NAMALWA (cell line): ENCODE data around the gene ARL14EP.

Source experiments
- DNase-seq: peaks from one replicate; pipeline ENCODE4 v3.0.0-alpha.2; 2015; ENCODE audit warnings: low spot score

Gene ARL14EP

GRCh38 chr11:30328681-30329080 lies 5.8 kb downstream of the ARL14EP start:
- DNase-seq: no peak

DNA sequence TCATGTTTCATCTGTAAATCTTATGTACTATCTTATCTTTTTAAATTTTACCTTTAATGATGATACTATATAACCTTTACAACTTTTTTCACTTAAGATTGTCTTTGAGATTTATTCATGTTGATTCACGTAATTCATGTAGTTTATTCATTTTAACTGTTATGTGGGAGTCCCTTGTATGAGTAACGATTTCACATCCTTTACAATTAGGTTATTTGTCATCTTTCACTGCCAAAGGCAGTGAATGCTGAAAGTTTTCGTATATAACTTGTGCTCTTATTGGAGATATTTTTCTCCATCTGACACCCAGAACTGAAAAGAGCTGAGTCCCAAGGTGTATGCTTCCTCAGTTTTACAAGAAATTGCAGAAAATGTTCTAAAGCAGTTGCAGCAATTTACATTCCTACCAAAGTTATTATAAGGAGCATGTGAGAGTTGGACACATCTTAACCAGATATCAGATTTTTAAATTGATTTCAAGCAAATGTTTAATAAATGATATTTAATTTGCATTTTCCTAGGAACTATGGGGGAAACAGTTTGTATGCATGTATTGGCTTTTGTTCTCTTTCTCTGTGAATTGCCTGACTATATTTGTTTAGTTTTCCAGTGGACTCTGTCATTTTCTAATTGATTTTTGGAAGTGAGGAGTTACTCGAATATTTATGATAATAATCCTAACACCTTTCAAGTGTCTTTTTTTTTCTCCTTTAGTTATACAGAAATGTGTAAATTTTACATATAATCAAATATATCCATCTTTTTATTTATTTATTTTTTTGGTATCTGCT lies 6.4 kb downstream of the ARL14EP start:
- DNase-seq: no peak

- DNase-seq: peak; percentile 39
Observed at GRCh38 chr11:30333405-30333804, 10.5 kb downstream of the ARL14EP start.

GRCh38 chr11:30342736-30343166 lies 19.8 kb downstream of the ARL14EP start:
- DNase-seq: peak; percentile 97

DNA sequence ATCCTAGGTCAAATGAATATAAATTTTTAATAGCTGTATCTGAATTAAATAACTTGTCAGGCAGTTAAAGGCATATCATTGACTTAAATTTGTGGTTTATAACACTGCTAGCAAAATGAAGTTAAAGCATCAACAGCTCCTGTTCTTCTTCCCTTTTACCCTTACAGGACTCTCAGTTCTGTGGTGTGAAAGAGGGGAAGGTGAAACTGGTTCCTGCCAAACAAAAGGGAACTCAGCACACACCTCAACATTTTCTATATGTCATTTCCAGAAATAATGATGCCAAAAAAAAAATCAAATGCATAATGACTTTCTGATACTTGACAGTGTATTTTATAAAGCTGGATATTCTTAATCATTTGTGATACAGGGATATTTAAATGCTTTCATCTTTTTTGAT lies 21.2 kb downstream of the ARL14EP start:
- peak; percentile 51 for DNase-seq

- no peak for DNase-seq
Observed at GRCh38 chr11:30345644-30346043, 22.7 kb downstream of the ARL14EP start.

DNA sequence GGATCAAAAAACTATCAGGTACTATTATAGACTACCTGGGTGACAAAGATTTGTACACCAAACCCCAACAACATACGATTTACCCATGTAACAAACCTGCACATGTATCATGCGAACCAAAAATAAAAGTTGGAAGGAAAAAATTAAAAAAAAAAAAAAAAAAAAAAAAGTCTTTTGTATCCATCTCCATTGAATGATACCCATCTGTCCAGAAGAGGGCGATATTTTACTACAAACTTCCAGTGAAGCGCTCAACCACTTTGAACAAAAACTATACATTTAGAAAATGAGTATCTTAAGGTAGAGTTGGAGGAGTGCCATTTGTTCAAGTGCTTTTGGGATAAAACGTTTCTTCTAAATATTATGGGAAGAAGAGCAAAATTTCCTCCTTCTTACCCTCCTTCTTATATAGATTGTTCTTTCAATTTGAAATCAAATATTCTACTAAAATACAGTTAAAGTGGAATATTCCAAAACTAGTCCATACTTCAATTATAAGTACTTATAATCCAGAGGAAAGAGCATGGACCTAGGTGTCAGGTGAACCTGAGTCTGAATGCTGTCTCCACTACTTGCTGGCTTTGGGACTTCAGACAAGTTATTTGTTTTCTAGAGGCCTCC lies 23.3 kb downstream of the ARL14EP start:
- peak; percentile 82 for DNase-seq

DNA sequence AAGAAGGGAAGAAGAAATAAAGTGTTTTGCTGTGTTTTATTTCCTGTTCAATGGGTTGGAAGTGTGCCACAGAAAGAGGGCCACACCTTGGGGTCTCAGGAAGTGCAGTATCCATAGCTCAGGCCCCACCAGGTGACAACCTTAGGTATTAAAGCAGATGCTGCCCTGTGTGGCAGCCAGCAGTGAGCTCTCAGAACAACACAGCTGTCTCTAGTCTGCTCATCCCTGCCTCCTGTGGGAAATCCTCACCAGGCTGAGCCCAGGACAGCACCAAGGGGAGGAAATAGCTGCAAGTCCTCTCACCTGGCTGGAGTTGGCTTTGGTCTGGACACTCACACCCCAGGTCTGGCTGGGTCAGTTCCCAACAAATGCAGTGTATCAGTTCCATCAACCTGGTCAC lies 25.1 kb downstream of the ARL14EP start:
- no peak for DNase-seq

- no peak for DNase-seq
Observed at GRCh38 chr11:30349885-30350284, 27.0 kb downstream of the ARL14EP start.

- no peak for DNase-seq
Observed at GRCh38 chr11:30350384-30350783, 27.5 kb downstream of the ARL14EP start.

DNA sequence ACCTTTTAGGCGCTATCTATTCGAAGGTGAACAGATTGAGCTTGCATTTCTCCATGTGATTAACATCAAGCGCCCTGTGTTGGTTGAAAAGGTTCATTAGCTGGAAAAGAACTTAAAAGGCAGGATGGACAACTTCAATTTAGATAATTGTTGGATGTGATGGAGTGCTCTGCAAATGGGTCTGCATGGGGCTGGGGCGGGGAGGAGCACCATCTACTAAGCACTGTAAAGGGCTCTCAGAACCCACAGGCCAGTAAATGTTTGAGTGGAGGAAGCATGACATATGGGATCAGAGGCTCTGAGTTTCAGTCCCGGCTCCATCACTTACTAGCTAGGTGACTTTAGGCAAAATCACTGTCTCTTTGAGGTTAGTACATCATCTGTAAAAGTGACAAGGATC lies 28.2 kb downstream of the ARL14EP start:
- DNase-seq: no peak

- no peak for DNase-seq
Observed at GRCh38 chr11:30356391-30356790, 33.5 kb downstream of the ARL14EP start.

DNA sequence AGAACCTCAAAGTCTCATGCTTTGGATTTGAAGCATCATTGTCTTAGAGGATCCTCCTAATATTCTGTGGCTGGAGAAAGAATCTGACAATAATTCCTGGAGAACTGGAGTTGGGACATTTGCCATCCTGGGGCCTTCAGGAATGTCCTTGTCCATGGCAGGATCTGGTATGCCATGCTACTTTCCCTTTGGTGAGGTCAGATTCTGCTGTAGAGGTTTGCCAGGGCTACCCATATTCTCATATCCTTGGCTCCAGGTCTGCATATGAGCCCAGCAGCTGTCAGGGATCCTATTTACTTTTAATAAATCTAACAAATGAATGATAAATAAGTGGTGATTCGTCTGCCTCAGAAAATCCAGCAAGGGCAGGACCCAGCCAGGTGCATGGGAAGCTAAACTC lies 35.0 kb downstream of the ARL14EP start:
- no peak for DNase-seq

DNA sequence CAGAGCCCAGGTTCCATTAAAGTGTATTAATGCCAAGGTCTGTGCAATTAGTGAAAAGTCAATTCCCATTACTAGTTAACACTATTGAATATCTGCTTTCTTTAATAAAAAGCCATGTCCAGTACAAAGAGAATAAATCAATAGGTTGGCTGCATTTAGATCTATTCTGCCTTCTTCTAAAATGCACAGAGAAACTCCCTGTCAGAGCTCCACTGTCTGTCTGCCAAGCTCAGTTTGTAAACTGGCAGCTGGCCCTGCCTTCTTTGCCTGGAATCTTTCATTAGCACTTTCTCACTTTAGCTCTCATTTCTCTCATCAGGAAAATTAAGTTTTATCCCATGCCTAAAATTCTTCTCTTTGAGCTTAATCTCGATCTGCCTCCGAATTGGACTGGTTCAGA lies 35.6 kb downstream of the ARL14EP start:
- no peak for DNase-seq

GRCh38 chr11:30360741-30361140 lies 37.8 kb downstream of the ARL14EP start:
- DNase-seq: no peak

GRCh38 chr11:30364139-30364836 lies 41.4 kb downstream of the ARL14EP start:
- no peak for DNase-seq

DNA sequence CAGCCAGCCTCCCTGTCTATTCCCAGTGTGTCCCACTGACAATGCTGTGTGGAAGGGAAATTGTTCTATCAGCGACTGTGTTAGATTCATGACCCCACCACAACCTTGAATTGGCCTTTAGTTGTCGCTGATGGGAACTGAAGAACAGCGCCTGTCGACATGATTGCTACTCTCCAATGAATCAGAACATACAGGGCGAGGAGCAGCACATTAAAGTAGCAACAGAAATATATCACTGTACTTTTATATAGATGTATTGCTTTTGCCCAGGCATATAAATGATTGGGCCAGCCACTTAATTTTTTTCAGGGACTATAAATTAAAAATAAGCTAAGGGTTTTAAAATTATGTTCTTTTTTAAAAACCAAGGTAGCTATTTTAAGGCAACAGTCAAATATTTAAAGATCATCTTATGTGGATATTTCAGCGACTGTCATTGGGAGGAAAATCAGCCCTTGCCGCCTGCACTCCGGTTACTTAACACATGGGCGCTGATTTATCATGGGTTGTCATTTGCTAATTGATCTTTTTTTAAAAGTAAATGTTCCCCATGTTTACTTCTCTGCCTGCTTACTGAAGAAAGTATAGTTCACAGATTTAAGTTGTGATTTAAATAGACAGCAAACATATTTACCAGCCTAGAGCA lies 42.1 kb downstream of the ARL14EP start:
- DNase-seq: no peak

DNA sequence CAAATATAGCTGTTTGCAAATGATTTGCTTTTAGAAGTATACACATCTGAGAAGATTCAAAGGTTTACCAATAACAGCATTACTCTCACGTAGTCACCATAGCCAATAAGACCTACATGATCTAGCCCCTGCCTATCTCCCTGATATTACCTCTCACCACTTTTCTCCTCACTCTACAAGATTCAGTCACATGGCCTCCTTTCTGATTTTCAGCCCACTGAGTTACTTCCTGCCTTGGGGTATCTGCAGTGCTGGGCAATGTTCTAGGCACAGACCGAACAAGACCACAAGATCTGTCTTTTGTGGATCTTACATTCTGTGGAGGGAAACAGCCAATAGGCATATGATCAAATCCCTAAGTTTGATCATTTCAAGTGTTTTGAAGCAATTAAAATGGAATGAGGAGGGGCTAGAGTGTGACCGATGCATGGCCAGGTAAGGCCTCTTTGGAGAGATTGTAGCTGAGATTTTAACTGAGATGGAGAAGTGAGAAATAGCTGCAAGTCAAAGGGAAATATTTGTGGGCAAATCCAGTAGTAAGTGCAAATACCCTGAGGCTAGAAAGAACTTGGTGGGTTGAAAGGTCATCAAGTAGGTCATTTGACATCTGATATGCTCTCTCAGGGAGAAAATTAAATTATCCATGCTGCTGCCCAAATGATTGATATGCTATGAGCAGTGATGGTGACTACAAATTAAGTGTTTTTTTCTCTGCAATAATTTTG lies 43.1 kb downstream of the ARL14EP start:
- DNase-seq: no peak

DNA sequence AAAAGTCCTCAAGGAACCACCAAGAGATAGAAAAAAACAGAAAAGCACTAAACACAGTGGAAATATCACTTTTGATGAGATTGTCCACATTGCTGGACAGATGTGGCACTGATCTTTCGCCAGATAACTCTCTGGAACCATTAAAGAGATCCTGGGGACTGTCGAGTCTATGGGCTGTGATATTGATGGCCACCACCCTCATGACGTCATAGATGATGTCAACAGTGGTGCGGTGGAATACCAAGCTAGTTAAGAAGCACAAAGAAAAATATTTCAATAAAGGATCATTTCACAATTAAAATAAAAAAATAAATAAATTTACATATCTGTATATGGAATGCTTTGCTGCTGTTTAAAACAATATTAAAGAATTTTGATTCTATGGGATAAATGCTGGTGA lies 45.5 kb downstream of the ARL14EP start:
- DNase-seq: no peak

DNA sequence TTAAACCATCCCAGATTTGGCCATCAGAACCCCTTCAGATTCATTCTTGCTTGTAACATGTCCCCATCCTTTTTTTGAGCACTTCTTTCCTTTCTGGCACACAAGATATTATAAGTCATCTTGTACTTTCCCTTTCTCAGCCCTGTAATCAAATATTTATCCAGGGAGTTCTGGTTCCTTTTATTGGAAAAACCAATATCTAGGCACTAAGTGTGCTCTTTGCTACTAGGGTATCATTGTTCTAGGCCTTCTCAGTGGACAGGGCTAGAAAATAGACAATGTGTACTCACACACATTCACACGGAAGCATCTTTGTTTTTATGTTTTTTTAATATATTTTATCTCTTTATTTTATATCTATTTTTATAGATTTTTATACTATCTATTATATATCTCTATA lies 47.3 kb downstream of the ARL14EP start:
- DNase-seq: no peak

- no peak for DNase-seq
Observed at GRCh38 chr11:30377347-30377746, 54.4 kb downstream of the ARL14EP start.

DNA sequence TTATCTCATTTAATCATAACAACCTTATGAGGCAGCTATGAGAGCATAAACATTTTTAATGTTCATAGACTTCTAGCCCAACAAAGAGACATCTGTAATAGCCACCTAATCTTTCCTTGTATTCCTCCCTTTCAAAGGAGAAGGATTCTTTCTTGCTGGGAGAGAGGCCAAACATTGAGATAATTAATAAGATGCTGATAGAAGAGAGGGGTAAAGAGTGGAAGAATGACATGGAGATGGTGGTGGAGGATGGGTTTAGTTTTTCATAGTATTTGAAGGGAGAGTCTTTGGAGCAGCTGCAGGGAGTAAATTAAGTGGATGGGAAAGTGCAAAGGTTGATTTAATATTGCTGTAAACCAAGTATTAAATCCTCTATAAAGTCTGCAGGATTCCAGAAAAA lies 57.9 kb downstream of the ARL14EP start:
- DNase-seq: no peak
